GM21381 (cell line): ENCODE data around the gene OTOGL.
"Not testable (repeated sequence)": the region's sequence is repeated elsewhere in the genome, so short reads cannot be mapped to it uniquely, and the experiment has no call there.

ENCODE experiments used
- ATAC-seq: cut with Tn5 transposase; IDR thresholded peaks from one replicate; pipeline ENCODE4 v1.9.1; 2021; ENCODE audit warnings: mild to moderate bottlenecking, moderate library complexity; ENCODE audit not compliant: unreplicated experiment

The OTOGL gene

GRCh38 chr12:80213871-80214270, 114.5 kb downstream of the OTOGL start:
- ATAC-seq, result no peak

GRCh38 chr12:80217011-80217535, 117.7 kb downstream of the OTOGL start:
- no peak for ATAC-seq

- ATAC-seq, result not testable (repeated sequence)
Observed at GRCh38 chr12:80218925-80219324, 119.6 kb downstream of the OTOGL start.

- no peak for ATAC-seq
Observed at GRCh38 chr12:80219345-80219744, 120.0 kb downstream of the OTOGL start.

- no peak for ATAC-seq
Observed at GRCh38 chr12:80222261-80222660, 122.9 kb downstream of the OTOGL start.

- ATAC-seq, result no peak
Observed at GRCh38 chr12:80226576-80226975, 127.2 kb downstream of the OTOGL start.

GRCh38 chr12:80227904-80228303, 128.6 kb downstream of the OTOGL start:
- not testable (repeated sequence) for ATAC-seq

- no peak for ATAC-seq
Observed at GRCh38 chr12:80230068-80230467, 130.7 kb downstream of the OTOGL start.

GRCh38 chr12:80232837-80233236, 133.5 kb downstream of the OTOGL start:
- no peak for ATAC-seq

GRCh38 chr12:80233926-80234325, 134.6 kb downstream of the OTOGL start:
- ATAC-seq, result no peak

GRCh38 chr12:80234667-80235066, 135.3 kb downstream of the OTOGL start:
- ATAC-seq, result no peak

- no peak for ATAC-seq
Observed at GRCh38 chr12:80235944-80236343, 136.6 kb downstream of the OTOGL start.

- no peak for ATAC-seq
Observed at GRCh38 chr12:80239867-80240266, 140.5 kb downstream of the OTOGL start.

- no peak for ATAC-seq
Observed at GRCh38 chr12:80241576-80242273, 142.4 kb downstream of the OTOGL start.

- no peak for ATAC-seq
Observed at GRCh38 chr12:80242321-80242720, 143.0 kb downstream of the OTOGL start.

GRCh38 chr12:80249581-80249980, 150.2 kb downstream of the OTOGL start:
- not testable (repeated sequence) for ATAC-seq

GRCh38 chr12:80257920-80258319, 158.6 kb downstream of the OTOGL start:
- no peak for ATAC-seq

GRCh38 chr12:80260269-80260668, 160.9 kb downstream of the OTOGL start:
- no peak for ATAC-seq

GRCh38 chr12:80261403-80261802, 162.1 kb downstream of the OTOGL start:
- no peak for ATAC-seq

- no peak for ATAC-seq
Observed at GRCh38 chr12:80262346-80262745, 163.0 kb downstream of the OTOGL start.

- no peak for ATAC-seq
Observed at GRCh38 chr12:80262771-80263170, 163.4 kb downstream of the OTOGL start.

- ATAC-seq, result no peak
Observed at GRCh38 chr12:80264386-80264785, 165.0 kb downstream of the OTOGL start.

- ATAC-seq, result no peak
Observed at GRCh38 chr12:80264891-80265290, 165.6 kb downstream of the OTOGL start.
